PFSK-1 (cell line): Measurements from ENCODE around the gene GNB3.

ENCODE experiments used
- POLR2AphosphoS5 ChIP-seq: IDR thresholded peaks from 2 replicates; pipeline ENCODE4 v1.6.1; 2012; ENCODE audit warnings: low read depth, mild to moderate bottlenecking, control low read depth, low read length, moderate library complexity
- SIN3A ChIP-seq: IDR thresholded peaks from 2 replicates; pipeline ENCODE4 v1.6.1; 2012; ENCODE audit warnings: mild to moderate bottlenecking, low read length, moderate library complexity, borderline replicate concordance; ENCODE audit not compliant: insufficient read depth

GRCh38 chr12:6792522-6793201 is 48.1 kb upstream of the GNB3 start:
- TF ChIP-seq POLR2AphosphoS5 (no peak), SIN3A (no peak)
